ENCODE results near the gene PCIF1. TPM values are rescaled to one million over a fixed set of nuclear protein-coding genes. Genes with fewer than 3 reads are reported as not detected.

The PCIF1 gene
- total RNA-seq, 4 donors from 2014 or later = 18.8 to 36.9 (median 25.8) TPM

DNA sequence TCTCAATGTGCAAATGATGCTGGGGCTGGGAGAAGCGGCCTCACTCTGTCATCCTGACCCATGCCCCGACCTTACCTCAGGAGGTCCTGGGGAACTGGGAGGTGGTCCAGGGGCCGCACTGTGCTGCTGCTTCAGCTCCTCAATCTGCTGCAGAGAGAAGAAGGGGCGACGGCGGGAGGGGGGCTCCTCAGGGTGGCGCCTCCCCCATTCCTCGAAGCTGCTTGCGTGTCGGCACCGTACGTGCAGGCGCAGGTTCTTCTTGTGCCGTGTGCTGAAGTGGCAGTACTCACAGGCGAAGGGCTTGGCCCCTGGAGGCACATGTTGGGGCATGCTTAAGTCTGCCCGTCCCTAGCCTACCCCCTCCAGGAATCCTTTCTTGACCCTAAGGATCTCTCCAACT is 24.6 kb downstream of the PCIF1 start:
- DNase-seq (ENCODE audit: low spot score) = no peak

DNA sequence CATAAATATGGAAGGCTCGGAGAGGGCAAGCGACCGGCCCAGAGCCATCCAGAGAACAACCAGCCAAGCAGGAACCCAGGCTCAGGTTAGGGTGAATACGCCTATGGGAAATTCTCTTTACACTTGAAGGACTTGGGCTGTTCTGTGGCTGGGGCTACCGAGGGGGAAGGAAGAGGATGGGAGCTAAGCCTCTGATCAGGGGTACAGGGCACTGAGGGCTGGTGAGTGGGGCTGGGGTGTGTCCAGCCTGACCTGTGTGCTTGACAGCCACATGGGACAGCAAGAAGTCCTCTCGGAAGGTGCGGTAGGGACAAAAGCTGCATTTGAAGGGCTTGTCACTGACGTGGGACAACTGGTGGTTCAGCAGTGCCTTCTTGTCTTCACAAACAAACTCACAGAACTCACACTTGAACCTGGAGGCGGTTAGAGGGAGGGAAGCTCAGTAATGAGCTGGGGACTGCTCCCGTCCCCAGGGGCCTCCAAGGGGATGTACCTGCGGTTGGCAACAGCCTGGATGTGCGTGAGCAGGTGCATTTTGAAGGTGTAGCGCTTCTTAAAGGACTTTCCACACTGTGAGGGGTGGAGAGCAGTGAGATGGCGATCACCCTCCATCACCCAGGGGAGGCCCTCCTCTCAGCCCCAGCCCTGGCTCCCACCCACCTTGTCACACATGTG is 25.6 kb downstream of the PCIF1 start:
- TF ChIP-seq, protein P1, sequence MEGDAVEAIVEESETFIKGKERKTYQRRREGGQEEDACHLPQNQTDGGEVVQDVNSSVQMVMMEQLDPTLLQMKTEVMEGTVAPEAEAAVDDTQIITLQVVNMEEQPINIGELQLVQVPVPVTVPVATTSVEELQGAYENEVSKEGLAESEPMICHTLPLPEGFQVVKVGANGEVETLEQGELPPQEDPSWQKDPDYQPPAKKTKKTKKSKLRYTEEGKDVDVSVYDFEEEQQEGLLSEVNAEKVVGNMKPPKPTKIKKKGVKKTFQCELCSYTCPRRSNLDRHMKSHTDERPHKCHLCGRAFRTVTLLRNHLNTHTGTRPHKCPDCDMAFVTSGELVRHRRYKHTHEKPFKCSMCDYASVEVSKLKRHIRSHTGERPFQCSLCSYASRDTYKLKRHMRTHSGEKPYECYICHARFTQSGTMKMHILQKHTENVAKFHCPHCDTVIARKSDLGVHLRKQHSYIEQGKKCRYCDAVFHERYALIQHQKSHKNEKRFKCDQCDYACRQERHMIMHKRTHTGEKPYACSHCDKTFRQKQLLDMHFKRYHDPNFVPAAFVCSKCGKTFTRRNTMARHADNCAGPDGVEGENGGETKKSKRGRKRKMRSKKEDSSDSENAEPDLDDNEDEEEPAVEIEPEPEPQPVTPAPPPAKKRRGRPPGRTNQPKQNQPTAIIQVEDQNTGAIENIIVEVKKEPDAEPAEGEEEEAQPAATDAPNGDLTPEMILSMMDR (IDR thresholded peaks at IDR 0.05) = no peak
- DNase-seq (ENCODE audit: low spot score) (no peak), ATAC-seq (ENCODE audit: low FRiP score) (no peak)

More for the DNA sequence above, 24.6 kb downstream of the PCIF1 start:
- ATAC-seq (ENCODE audit: low FRiP score) = no peak
- TF ChIP-seq, protein P1 (IDR thresholded peaks at IDR 0.05) = no peak

DNA sequence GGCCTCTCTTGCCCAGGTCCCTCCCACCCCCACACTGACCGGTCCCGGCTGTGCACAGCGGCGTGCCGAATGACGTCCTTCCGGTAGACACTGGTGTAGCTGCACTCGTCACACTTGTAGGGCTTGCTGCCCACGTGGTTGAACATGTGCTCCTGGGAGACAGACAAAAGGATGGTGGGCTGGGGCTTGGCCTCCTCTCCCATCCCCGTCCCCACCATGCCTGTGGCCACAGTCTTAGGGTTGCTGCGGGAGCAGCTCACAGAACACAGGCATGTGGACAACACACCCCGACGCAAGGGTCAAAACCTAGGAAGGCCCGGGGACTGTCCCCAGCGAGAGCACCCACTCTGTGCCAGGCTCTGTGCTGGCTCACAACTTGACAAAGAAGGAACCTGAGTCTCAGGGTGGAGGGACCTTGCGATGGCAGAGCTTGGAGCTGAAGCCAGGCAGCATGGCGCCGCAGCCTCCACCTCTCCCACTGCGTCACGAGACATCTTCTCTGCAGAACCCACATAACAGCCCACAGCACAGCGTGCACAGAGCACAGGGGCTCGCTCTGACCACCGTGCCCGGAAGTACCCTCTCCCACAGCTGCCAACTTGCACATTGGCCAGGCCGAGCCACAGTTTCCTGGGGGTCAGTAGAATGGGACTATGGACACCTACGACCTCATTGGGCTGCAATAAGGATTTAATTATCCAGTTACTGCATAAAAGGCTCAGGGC is 27.7 kb downstream of the PCIF1 start:
- DNase-seq (ENCODE audit: low spot score) (no peak), ATAC-seq (ENCODE audit: low FRiP score) (no peak)
- TF ChIP-seq, protein P1 (IDR thresholded peaks at IDR 0.05) = no peak

DNA sequence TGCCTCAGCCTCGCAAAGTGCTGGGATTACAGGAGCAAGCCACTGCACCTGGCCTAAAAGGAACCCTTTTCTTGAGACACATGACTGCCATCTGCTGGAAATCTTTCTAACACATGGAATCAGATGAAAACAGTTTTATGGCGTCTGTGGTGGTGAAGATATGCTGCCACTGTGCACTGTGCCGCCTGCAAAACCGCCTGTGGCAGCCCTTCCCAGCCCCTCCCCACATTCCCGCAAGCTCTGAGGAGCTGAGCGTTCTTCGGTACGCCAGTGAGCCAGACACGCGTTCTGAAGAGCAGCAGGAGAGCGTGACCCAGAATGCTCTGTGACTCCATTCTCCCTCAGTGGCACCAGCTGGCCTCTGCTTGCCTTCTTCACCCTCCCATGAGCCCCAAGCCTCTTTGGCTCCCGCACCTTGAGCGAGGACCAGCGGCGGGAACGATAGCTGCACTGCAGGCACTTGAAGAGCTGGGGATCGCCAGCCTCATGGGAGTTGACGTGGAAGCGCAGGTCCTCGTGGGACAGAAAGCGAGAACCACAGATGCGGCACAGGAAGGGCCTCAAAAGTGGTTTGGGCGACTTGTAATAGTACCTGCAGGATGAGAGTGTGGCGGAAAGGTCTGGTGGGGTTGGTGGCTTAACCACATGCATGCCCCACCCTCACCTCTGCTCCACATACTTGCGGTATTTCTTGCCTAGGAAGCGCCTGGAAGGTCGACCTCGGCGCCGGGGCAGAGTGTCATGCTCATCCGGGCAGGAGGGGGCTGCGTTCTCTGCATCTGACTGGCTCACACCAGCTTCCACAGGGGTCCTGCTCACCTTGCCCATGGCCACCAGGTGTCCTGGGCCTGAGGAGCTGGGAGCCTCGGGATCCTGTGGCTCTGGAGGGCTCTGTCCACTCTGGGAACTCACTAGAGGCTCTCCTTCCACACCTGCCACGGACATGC is 28.8 kb downstream of the PCIF1 start:
- TF ChIP-seq, protein P1 (IDR thresholded peaks at IDR 0.05) = no peak
- DNase-seq (ENCODE audit: low spot score) (no peak), ATAC-seq (ENCODE audit: low FRiP score) (no peak)

DNA sequence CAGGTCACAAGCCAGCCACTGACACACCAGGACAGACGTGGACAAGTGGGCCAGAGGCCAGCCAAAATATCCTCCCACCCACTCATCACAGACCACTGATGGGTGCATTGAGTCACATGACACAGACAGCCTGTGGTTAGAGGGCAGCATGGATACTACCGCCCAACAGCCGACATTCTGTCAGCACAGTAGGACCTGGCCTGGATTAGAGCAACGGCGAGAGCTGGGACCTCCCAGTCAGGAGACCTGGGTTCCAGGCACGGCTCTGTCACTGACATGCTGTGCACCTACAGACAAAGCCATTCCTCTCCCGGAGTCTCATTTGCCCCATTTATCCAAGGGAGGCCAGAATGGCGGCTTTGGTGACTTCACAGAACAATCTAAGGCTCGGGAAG is 29.5 kb downstream of the PCIF1 start:
- DNase-seq (ENCODE audit: low spot score) (no peak), ATAC-seq (ENCODE audit: low FRiP score) (no peak)
- TF ChIP-seq, protein P1 (IDR thresholded peaks at IDR 0.05) = no peak

DNA sequence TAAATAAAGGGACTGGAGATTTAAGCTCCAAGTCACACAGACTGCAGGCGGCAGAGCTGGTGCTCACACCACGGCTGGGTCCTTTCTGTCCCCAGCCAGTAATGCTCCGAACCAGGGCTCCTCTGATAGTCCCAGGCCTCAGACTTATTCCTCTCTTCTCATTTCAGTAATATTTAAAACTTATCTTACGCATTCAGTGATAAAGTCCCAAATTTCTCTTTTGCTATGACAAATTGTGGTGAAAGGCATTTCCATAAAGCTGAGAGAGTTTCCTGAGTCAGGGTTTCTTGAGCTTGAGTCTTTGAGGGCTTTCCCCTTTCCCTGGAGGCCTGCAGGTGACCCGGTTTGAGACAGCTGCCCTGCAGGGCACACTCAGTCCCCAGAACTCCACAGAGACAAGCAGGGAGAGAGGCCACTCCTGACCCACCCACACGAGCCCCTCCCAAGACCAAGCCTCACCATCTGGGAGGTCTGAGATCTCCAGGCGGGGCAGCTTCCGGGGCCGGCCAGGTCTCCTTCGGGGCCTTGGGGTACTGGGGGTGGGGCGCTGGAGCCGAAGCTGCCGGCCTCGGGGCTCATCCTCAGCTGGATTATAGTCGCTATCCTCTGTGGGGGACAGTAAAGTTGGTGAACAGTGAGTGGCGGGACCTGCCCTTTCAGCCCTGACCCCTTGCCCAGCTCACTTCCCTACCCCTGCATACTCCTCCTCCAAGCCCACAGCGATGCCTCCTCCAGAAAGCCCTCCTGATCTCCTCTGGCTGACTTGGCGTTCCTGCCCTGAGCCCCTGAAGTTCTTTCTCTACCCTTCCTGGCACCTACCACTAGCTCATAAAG is 30.9 kb downstream of the PCIF1 start:
- ATAC-seq (ENCODE audit: low FRiP score) = no peak
- no peak for DNase-seq (ENCODE audit: low spot score)
- TF ChIP-seq, protein P1 (IDR thresholded peaks at IDR 0.05) = no peak
